HL-60 (cell line): ENCODE data around the gene CYP27B1.

Experiments
- DNase-seq, 2 experiments: peaks; one replicate each; pipeline ENCODE4 v3.0.0-alpha.2; 2010 to 2020; ENCODE audit warnings: low read depth in 1 of 2, low spot score in 1 of 2
- H3K27ac ChIP-seq: fragments of 250-450 bp; sonication (Bioruptor Pico); replicated peaks from 2 replicates; pipeline ENCODE4 v1.5.1; 2020; ENCODE audit warnings: mild to moderate bottlenecking, moderate library complexity
- H3K27me3 ChIP-seq: fragments of 250-450 bp; sonication (Bioruptor Pico); 2 replicates; pipeline ENCODE4 v1.5.1; 2021; ENCODE audit warnings: mild to moderate bottlenecking, moderate library complexity; ENCODE audit not compliant: insufficient read depth, poor library complexity, severe bottlenecking
- H3K4me3 ChIP-seq: replicated peaks from 2 replicates; pipeline ENCODE4 v1.5.1; 2011; ENCODE audit warnings: mild to moderate bottlenecking, control low read depth, low read length; ENCODE audit not compliant: insufficient read depth
- GABPA ChIP-seq: IDR thresholded peaks from 2 replicates; pipeline ENCODE4 v1.6.1; 2012; ENCODE audit warnings: low read depth
- POLR2AphosphoS5 ChIP-seq: IDR thresholded peaks from 2 replicates; pipeline ENCODE4 v1.6.1; 2012; ENCODE audit warnings: low read depth
- SPI1 ChIP-seq: IDR thresholded peaks from 2 replicates; pipeline ENCODE4 v1.6.1; 2012; ENCODE audit warnings: low read depth, mild to moderate bottlenecking, borderline replicate concordance
- TF ChIP-seq, protein P1 (sequence below): IDR thresholded peaks from 2 replicates; pipeline ENCODE4 v1.6.1; 2012; ENCODE audit warnings: low read depth; ENCODE audit not compliant: insufficient replicate concordance
- TF ChIP-seq, protein P2 (sequence below): IDR thresholded peaks from one replicate; pipeline ENCODE4 v1.5.1; 2011; ENCODE audit warnings: low read length, control low read depth, inconsistent platforms; ENCODE audit not compliant: insufficient read depth

Gene CYP27B1

DNA sequence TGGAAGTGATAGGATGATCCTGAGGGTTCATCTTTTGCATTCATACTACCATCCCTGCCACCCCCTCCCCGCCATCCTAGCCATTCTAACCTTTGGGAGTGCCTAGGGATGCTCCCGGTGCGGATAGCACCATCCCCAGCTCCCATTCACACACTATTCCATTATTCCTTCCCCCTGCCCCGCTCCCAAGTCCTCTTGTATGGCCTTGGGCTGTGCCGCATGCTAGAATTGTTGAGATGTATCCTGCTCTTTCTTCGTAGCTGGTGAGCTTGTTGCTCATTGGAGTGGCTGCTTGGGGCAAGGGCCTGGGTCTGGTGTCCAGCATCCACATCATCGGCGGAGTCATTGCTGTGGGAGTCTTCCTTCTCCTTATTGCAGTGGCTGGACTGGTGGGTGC lies 21.4 kb downstream of the CYP27B1 start:
- no peak for DNase-seq
- Histone ChIP-seq H3K27me3 (no peaks in the 10 kb centered on the region), H3K4me3 (peak overlapping the region; percentile 54), H3K27ac (peak overlapping the region; percentile 84)
- TF ChIP-seq SPI1 (no peak), POLR2AphosphoS5 (peak; percentile 92), GABPA (no peak)
- TF ChIP-seq, protein P1, sequence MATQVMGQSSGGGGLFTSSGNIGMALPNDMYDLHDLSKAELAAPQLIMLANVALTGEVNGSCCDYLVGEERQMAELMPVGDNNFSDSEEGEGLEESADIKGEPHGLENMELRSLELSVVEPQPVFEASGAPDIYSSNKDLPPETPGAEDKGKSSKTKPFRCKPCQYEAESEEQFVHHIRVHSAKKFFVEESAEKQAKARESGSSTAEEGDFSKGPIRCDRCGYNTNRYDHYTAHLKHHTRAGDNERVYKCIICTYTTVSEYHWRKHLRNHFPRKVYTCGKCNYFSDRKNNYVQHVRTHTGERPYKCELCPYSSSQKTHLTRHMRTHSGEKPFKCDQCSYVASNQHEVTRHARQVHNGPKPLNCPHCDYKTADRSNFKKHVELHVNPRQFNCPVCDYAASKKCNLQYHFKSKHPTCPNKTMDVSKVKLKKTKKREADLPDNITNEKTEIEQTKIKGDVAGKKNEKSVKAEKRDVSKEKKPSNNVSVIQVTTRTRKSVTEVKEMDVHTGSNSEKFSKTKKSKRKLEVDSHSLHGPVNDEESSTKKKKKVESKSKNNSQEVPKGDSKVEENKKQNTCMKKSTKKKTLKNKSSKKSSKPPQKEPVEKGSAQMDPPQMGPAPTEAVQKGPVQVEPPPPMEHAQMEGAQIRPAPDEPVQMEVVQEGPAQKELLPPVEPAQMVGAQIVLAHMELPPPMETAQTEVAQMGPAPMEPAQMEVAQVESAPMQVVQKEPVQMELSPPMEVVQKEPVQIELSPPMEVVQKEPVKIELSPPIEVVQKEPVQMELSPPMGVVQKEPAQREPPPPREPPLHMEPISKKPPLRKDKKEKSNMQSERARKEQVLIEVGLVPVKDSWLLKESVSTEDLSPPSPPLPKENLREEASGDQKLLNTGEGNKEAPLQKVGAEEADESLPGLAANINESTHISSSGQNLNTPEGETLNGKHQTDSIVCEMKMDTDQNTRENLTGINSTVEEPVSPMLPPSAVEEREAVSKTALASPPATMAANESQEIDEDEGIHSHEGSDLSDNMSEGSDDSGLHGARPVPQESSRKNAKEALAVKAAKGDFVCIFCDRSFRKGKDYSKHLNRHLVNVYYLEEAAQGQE = no peak
- TF ChIP-seq, protein P2, sequence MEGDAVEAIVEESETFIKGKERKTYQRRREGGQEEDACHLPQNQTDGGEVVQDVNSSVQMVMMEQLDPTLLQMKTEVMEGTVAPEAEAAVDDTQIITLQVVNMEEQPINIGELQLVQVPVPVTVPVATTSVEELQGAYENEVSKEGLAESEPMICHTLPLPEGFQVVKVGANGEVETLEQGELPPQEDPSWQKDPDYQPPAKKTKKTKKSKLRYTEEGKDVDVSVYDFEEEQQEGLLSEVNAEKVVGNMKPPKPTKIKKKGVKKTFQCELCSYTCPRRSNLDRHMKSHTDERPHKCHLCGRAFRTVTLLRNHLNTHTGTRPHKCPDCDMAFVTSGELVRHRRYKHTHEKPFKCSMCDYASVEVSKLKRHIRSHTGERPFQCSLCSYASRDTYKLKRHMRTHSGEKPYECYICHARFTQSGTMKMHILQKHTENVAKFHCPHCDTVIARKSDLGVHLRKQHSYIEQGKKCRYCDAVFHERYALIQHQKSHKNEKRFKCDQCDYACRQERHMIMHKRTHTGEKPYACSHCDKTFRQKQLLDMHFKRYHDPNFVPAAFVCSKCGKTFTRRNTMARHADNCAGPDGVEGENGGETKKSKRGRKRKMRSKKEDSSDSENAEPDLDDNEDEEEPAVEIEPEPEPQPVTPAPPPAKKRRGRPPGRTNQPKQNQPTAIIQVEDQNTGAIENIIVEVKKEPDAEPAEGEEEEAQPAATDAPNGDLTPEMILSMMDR = no peak

DNA sequence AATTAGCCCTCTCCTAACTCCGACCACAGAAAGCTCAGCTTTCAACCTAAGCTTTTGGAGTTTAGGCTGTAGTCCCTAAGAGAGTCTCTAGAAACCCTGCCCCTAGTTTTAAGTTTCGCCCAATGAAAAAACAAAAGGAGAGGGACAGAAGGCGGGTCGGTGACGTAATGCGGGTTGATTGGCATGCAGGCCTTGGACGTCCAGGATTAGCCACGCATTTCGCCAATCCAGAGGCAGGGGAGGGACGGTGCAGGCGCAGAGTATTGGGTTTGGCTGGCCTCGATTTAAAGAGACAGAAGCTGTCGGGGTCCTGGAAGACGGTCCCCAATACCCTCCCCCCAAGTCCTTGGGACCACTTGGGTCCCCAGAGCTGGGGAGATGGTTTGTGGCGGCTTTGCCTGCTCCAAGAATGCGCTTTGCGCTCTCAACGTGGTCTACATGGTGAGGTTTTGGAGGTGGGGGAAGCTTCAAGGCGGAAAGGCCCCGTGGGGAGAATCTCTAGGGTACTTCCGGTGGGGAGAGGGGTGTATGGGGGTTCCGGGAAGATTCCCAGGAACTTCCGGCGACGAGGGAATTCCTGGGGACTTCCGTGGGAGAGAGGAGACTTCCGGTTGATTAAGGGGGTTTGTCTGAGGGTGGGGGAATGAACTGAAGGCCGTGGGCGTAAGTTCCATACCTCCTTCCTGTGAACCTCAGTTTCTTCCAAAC lies 21.9 kb downstream of the CYP27B1 start, which contains the start of gene TSPAN31:
TSPAN31 (plus strand) TSS at position 263 of the 708 bp plus-strand sequence; CDS start at position 379, 116 bp downstream.
- H3K27me3 ChIP-seq = no peaks in the 10 kb centered on the region
- H3K4me3 ChIP-seq = peak within 1 kb of the TSS; percentile 54
- TF ChIP-seq, protein P2 = no peak
- no peak for TF ChIP-seq POLR2AphosphoS5
- TF ChIP-seq GABPA = peak; percentile 67
- TF ChIP-seq SPI1 = no peak
- TF ChIP-seq, protein P1 = no peak
- H3K27ac ChIP-seq = peak within 1 kb of the TSS; percentile 84
- DNase-seq = peak; percentile 90 to 99

DNA sequence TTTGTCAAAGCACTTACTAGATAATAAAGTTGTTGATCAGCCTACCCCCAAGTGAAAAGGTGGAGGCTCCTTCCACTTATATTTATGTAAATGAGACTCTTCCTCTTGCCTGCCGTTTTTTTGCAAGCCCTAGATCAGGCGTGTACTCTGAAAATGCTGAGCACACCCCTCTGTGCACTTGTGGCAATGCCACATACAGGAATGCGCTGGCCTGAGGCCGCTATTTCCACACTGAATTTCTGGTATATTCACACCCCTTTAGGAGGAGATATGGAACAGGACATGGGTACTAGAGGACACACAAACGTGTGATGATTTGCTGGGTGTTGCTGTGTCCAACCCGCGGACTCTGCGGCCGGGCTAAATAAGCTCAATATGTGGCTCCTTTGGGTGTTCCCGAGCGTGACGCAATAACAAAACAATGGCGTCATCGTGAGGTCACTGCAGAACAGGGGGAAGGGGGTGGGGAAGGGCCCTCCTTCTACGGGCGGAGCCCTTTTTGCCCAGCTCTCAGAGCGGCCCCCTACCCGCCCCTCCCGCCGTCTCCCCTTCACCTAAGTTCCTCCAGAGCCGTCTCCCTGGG lies 22.6 kb downstream of the CYP27B1 start:
- DNase-seq = peak; percentile 78 to 89
- no peaks in the 10 kb centered on the region for H3K27me3 ChIP-seq
- TF ChIP-seq, protein P1 = no peak
- TF ChIP-seq POLR2AphosphoS5 (no peak), SPI1 (no peak), GABPA (no peak)
- TF ChIP-seq, protein P2 = no peak
- peak overlapping the region; percentile 84 for H3K27ac ChIP-seq
- peak overlapping the region; percentile 54 for H3K4me3 ChIP-seq
